Stimulated activated CD8-positive, alpha-beta memory T cell treated with anti-CD3 and anti-CD28 coated beads, Interleukin-2, amount 100 ng/mL, for 1 hour (primary cell): ENCODE results near the gene LZTS3.
"Not testable (repeated sequence)": the region's sequence is repeated elsewhere in the genome, so short reads cannot be mapped to it uniquely, and the experiment has no call there.

Source experiments
- DNase-seq, 2 donors: peaks; one replicate each; pipeline ENCODE4 v3.0.0-alpha.2; 2020; ENCODE audit warnings: low read depth in 2 of 2

The LZTS3 gene

GRCh38 chr20:3192226-3193015 lies 19.1 kb upstream of the LZTS3 start:
- DNase-seq, result no peak

- DNase-seq, result no peak
These were observed 17.3 kb upstream of the LZTS3 start for GRCh38 chr20:3190681-3191111.

- DNase-seq, result no peak
These were observed 16.3 kb upstream of the LZTS3 start for GRCh38 chr20:3189561-3190131.

- DNase-seq, result no peak
These were observed 15.6 kb upstream of the LZTS3 start for GRCh38 chr20:3188823-3189413.

- not testable (repeated sequence) for DNase-seq
These were observed 14.5 kb upstream of the LZTS3 start for GRCh38 chr20:3187861-3188260.

- no peak for DNase-seq
These were observed 10.7 kb upstream of the LZTS3 start for GRCh38 chr20:3183896-3184612.

GRCh38 chr20:3182429-3182828 lies 9.1 kb upstream of the LZTS3 start:
- DNase-seq, result not testable (repeated sequence)

- DNase-seq, result no peak
These were observed 7.9 kb upstream of the LZTS3 start for GRCh38 chr20:3181270-3181669.

- no peak for DNase-seq
These were observed 7.0 kb upstream of the LZTS3 start for GRCh38 chr20:3180319-3180718.

GRCh38 chr20:3177746-3178485 lies 4.6 kb upstream of the LZTS3 start:
- no peak for DNase-seq

- DNase-seq, result no peak
These were observed 1.9 kb upstream of the LZTS3 start for GRCh38 chr20:3175270-3175669.

- DNase-seq, result no peak
These were observed 1.3 kb upstream of the LZTS3 start for GRCh38 chr20:3174442-3175261.

GRCh38 chr20:3173610-3174441 lies 477 bp upstream of the LZTS3 start:
- DNase-seq, result peak; percentile 84 to 87

GRCh38 chr20:3172126-3172932 lies 1.0 kb downstream of the LZTS3 start:
- no peak for DNase-seq

- DNase-seq, result no peak
These were observed 1.8 kb downstream of the LZTS3 start for GRCh38 chr20:3171391-3172125.

- DNase-seq, result no peak
These were observed 4.3 kb downstream of the LZTS3 start for GRCh38 chr20:3168829-3169590.

GRCh38 chr20:3168079-3168828 lies 5.1 kb downstream of the LZTS3 start:
- DNase-seq, result no peak
